GM12864 (cell line): Measurements from ENCODE around the gene APRT.

Experiments used
- DNase-seq: peaks from one replicate; pipeline ENCODE4 v3.0.0-alpha.2; 2011; ENCODE audit warnings: low read depth
- H3K4me3 ChIP-seq: 2 replicates; pipeline ENCODE4 v1.5.1; 2011; ENCODE audit warnings: mild to moderate bottlenecking, low read depth, low read length, control low read depth
- TF ChIP-seq, protein P1 (sequence below): IDR thresholded peaks from 2 replicates; pipeline ENCODE4 v1.5.1; 2011; ENCODE audit warnings: low read depth, mild to moderate bottlenecking, moderate library complexity, low read length, control low read depth, inconsistent platforms; ENCODE audit errors: missing control alignments

The APRT gene, protein sequence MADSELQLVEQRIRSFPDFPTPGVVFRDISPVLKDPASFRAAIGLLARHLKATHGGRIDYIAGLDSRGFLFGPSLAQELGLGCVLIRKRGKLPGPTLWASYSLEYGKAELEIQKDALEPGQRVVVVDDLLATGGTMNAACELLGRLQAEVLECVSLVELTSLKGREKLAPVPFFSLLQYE

DNA sequence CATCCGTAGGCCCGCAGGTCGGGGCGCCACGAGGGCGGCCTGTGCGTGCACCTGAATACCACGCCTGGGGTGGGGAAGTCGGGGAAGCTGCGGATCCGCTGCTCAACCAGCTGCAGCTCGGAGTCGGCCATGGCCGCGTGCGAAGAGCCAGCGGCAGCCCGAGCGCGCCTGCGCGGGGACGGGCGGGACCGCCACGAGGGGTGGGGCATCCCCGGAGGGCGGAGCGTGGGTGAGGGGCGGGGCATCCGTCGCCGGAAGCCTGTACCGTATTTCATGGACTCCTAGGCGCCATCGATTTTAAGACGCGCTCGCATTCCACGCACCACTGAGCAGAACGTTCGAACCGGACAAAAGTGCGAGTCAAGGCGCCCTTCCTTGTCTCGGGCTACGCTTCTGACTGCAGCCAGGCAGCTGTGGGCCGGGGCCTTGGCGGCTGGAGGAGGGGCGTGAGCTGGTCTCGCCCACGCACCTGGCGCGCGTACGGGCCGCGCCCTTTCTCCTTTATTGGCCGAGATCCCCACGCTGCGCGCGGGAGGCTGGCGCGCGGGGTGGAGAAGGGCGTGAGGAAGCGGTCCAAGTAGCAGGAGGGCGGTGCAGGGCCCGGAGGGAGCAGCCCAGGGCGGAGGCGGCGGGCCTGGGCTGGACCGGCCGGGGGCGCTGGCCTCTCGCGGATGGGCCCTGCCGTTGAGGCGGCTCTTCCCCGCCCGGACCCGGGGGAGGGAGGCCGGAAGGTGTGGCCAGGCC lies at the start of gene APRT:
TSS of gene APRT (minus strand) at position 160 of the 744 bp plus-strand sequence. CDS start at position 131, 29 bp downstream.
- peak; percentile 87 for DNase-seq
- TF ChIP-seq, protein P1, sequence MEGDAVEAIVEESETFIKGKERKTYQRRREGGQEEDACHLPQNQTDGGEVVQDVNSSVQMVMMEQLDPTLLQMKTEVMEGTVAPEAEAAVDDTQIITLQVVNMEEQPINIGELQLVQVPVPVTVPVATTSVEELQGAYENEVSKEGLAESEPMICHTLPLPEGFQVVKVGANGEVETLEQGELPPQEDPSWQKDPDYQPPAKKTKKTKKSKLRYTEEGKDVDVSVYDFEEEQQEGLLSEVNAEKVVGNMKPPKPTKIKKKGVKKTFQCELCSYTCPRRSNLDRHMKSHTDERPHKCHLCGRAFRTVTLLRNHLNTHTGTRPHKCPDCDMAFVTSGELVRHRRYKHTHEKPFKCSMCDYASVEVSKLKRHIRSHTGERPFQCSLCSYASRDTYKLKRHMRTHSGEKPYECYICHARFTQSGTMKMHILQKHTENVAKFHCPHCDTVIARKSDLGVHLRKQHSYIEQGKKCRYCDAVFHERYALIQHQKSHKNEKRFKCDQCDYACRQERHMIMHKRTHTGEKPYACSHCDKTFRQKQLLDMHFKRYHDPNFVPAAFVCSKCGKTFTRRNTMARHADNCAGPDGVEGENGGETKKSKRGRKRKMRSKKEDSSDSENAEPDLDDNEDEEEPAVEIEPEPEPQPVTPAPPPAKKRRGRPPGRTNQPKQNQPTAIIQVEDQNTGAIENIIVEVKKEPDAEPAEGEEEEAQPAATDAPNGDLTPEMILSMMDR = no peak
- peak within 1 kb of the TSS; percentile 72 for H3K4me3 ChIP-seq

DNA sequence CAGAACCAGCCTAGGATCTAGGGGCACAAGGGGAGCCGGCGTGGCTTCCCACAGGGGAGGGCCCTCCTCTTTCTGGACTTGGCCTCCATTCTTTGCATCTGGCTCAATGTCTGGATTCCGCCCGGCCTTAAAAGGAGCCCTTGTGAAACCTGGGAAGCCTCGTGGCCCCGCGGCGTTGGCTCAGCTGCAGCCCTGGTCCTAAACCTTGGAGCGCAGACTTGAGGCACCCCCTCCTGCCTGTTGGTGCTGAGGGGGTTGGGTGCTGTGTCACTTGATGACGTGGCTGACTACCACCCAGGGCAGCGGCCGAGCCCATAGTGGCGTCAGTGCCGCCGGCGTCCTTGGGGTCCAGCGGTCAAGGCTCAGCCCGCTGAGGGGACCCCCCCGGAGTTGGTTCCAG lies 49.6 kb upstream of the APRT start:
- no peak for DNase-seq
- TF ChIP-seq, protein P1 = no peak
- H3K4me3 ChIP-seq = no peak overlapping the region

DNA sequence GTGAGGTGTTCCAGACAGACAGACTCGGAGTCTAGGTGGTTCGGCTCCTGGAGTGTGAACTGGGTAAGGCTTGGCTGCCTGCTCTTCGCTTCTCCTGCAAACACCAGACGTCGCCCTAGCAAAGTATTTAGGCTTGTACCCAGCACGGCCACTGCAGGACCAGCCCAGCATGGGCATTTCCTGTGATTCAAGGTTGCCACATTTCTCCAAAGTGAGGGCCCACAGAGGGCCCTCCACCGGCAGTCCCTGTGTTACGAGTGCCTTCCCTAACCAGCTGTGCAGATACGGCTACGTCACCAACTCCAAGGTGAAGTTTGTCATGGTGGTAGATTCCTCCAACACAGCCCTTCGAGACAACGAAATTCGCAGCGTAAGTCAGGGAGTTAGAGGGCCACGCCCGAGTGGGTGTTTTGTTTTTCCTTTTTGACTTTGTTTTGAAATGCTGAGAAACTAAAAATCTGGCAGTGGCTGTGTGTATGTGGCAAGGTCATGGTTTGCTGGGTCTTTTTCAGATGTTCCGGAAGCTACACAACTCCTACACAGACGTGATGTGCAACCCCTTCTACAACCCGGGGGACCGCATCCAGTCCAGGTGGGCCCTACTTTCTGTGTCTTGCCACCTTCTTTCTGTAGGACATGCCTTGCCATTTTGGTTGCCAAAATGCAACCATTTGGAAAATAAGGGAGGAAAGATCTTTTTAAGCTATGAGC lies 47.8 kb upstream of the APRT start:
- DNase-seq = no peak
- TF ChIP-seq, protein P1 = no peak
- H3K4me3 ChIP-seq = no peak overlapping the region

DNA sequence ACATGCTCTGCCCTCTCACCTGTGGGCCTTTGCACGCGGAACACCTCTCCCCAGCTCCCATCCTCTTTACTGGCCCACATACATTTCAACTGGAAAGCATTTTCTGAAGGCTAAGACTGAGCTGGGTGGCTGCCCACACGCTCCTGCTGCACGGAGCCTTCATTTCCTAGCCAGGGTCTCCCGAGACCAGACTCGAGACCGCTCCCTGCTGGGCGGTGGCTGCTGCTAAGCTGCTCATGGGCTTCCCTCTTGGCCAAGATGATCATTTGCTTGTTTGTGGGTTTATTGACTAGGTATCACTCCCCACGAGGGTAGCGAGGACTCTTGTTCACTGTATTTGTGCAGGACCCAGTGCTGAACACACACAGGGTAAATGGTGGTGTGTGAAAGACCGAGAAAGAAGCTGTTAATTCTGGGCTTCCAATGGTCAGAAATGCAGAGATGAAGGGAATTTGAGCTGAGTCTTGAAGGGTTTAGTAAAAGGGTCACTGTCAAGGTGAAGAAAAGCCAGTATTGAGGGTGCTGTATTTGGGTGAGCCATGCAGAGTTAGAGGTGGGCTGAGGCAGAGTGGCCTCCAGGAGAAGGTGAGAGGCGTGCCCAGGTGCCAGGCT lies 46.1 kb upstream of the APRT start:
- TF ChIP-seq, protein P1 = peak; percentile 80
- DNase-seq = peak; percentile 44
- peak overlapping the region; percentile 93 for H3K4me3 ChIP-seq

DNA sequence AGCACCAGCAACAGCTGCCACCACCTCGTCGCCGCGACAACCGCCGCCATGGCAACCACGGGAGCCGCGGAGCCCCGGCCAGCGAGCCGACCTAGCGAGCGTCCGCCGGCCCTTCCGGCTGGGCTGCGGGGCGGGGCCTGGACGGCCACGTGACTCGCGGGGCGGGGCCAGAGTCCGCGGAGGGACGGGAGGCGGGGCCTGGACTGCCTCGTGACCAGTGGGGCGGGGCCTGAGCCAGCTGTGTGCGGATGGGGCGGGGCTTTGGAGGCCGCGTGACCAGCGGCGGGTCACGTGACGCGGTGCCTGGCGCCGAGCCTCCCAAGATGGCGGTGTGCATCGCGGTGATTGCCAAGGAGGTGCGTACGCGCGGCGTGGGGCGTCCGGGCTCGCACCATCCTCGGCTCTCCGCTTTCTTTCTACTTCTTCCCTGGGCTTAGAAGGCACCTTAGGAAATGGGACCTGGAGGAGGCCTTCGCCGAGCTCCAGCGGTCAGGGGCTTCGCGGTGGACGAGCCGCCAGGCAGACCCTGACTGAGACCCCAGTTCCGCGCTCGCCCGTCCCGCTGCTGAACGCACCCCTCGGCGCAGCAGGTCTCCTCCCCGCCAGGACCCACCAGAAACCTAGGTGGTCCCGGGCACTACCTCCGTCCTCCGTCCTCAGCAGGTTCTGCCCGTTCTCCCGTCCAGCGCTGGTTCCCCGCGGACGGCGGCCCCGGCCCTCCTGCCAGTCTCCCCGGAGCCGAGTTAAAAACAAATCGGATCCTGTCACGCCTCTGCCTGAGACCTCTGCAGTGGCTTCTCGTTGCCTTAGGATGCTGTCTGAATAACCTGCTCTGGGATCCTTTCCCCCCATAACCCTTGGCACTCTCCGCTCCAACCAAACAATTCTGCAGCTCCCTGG lies 45.4 kb upstream of the APRT start, which contains the start of the genes GALNS and TRAPPC2L:
TSS of gene GALNS (minus strand) at position 120 of the 900 bp plus-strand sequence. CDS start at position 50, 70 bp downstream.
TSS of gene TRAPPC2L (plus strand) at position 300 of the 900 bp plus-strand sequence. CDS start at position 324, 24 bp downstream.
- peak; percentile 65 for DNase-seq
- TF ChIP-seq, protein P1 = no peak
- peak within 1 kb of the TSS; percentile 93 for H3K4me3 ChIP-seq
